ENCODE measurements around the gene FADD.

- TF ChIP-seq CBX8 (IDR thresholded peaks at IDR 0.05) (no peak), MAX (IDR thresholded peaks at IDR 0.05) (no peak), CTCF (IDR thresholded peaks at IDR 0.05) (no peak), MYC (IDR thresholded peaks at IDR 0.05; ENCODE audit: borderline replicate concordance, low read length) (no peak), POLR2A (IDR thresholded peaks at IDR 0.05; ENCODE audit: low read length) (no peak), ESRRA (IDR thresholded peaks at IDR 0.05; ENCODE audit: borderline replicate concordance, low read length) (no peak), EP300 (IDR thresholded peaks at IDR 0.05) (no peak), RAD21 (conservative IDR thresholded peaks at IDR 0.05 in 1 of 2, IDR thresholded peaks at IDR 0.05 in 1 of 2) (no peak)
These were observed 30.9 kb downstream of the FADD start for GRCh38 chr11:70233962-70234361.

All from A549 (cell line).